NCI-H2081 treated with DMSO at 0.1 percent for 48 hours (cell line): ENCODE results near the gene PCP2.

ENCODE experiments used
- DNase-seq: peaks from one replicate; lab custom pipeline; 2025; lab: John Stamatoyannopoulos, UW

Gene PCP2

DNA sequence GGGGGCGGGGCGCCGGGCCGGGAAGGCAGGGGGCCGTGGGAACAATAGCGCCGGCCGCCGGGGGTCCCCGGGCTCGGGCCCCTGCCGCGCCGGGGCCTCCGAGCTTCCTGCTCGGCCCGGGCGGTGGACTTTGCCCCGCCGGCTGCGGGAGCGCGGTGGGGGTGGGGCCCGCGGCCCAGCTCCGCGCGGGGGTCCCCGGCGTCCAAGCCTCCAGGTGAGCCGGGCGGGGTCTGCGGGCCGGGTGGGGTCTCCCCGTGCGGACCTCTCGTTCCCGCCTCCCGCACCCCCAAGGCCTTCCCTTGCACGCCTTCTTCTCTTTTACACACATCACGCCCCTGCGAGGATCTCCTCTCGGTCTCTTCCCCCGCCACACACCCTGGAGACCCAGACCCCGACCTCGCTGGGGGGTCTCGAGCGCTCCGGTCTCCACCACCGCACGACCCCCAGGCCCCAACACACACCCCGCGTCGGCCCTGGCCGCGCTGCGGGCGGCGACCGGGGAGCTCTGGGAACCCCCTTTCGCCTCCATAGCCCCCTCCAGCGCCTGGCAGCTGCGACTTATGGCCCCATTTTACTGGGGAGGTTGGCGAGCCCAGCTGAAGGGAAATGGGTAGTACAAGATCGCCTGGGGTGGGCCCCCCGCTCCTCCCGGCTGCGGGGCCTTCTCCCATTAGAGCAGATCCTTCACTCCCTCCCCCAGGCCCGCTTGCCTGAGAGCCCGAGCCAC, 37.1 kb downstream of the PCP2 start:
- no peak for DNase-seq

DNA sequence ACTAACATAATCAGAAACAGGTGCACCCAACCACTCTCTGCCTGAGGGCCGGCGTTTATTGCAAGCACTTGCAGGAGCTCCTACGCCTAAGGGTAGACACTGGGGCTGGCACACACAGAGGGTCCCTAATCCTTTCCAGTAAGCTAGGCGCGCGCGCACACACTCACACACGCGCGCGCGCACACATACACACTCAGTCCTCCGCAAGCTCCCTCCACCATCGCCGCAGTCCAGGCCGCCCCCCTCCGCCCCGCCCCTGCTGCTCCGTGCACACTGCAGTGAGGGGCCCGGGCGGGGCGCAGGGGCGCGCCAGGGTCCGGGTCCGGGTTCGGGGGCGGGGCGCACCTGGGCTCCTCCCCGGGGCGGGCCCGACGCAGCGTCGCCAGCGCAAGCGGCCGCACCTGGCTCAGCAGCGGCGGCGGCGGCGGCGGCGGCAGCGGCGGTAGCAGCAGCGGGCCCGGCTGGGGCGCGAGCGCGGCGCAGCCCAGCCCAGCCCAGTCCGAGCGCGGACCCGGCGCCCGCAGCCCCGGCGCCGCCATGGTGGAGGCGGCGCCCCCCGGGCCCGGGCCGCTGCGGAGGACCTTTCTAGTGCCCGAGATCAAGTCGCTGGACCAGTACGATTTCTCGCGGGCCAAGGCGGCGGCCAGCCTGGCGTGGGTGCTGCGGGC, 37.9 kb downstream of the PCP2 start, which contains the start of gene CAMSAP3:
Gene CAMSAP3 (plus strand): TSS at position 398 of the 668 bp plus-strand sequence. CDS start 140 bp downstream, at position 538.
- DNase-seq: peak; percentile 6

DNA sequence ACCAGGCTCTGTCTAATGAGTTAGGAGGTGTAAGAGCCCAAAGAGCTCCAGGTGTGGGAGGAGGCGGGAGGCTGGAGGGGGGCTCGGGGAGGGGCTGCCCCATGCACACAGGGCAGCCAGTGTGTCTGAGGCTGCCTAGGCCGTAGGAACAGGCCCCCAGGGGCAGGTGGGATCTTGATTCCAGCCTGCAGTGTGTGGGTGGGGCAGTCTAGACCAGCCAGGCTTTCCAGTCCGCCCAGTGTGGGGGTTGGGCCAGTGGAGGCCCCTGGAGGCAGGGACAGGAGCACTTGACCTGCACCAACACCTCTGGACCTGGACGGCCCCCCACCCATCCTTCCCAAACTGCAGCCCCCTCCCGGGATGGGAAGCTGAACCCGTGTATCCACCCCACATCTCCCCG, 43.3 kb downstream of the PCP2 start:
- DNase-seq: no peak

DNA sequence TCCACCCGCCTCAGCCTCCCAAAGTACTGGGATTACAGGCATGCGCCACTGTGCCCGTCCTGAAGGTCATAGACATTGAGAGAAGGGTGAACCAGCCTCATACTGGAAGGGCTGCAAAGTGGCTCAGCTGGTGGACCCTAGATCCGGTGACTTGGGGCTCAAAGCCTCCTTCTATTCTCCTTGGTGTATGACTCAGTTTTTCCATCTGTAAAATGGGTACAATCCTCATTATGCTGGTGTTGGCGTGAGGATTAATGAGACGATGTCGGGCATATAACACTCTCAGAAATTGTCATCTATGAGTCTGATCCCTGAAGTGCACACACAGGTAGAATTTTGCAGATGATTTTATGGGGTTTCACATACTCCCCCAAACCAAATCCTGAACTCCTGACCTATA, 43.7 kb downstream of the PCP2 start:
- DNase-seq: no peak

DNA sequence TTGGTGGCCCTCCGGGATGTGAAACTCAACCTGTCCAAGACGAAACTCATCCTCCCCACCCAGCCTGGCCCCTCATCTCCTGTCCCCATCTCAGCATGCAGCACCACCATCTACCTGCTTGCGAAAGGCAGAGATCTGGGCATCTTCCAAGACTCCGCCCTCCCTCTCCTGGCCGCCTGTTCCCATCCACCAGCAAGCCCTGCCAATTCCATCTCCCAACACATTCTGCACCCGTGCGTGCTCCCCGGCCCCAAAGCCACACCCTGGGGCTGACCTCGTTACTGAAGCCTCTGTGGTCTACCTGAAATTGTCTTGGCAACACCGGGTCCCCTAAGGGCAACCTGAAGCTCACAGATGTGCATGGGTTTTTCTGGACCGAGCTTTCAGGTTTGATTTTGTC, 51.1 kb downstream of the PCP2 start:
- no peak for DNase-seq
